ENCODE measurements around the gene GNAT1.

DNA sequence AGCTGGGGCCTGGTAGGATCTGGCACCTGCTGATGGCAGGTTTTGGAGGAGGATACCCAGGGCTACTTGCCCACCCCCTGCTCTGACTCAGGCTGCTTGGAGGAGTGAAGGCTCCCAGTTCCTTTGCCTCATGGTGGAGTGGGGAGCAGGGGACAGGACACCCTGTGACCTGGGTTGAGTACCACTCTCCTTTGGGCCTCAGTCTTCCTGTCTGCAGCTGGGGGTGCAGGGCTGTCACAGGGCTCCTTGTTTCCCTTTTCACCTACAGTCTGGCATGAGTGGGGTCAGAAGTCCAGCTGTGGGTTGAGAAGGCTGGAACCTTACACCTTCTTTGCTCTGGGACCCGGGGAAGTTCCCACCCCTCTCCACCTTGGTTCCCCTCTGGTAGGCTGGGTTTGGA is 21.6 kb upstream of the GNAT1 start:
- TF ChIP-seq RARB (CRISPR knock-in tag; IDR thresholded peaks at IDR 0.05) = no peak
- no peak for TF ChIP-seq PATZ1 (CRISPR knock-in tag; IDR thresholded peaks at IDR 0.05; ENCODE audit: borderline replicate concordance)
- TF ChIP-seq TOX (CRISPR knock-in tag; IDR thresholded peaks at IDR 0.05; ENCODE audit: borderline replicate concordance) = no peak
- no peak for TF ChIP-seq ZC3H10 (CRISPR knock-in tag; IDR thresholded peaks at IDR 0.05)
- no peak for TF ChIP-seq PPARA (CRISPR knock-in tag; IDR thresholded peaks at IDR 0.05; ENCODE audit: borderline replicate concordance)
- TF ChIP-seq ZNF70 (CRISPR knock-in tag; IDR thresholded peaks at IDR 0.05) = no peak
- no peak for TF ChIP-seq ESRRG (CRISPR knock-in tag; IDR thresholded peaks at IDR 0.05)

All from SK-N-SH treated with all-trans-retinoic acid at 6 μM for 48 hours (cell line).